Psoas muscle (tissue), 8 donors: ENCODE measurements around the gene HABP4. TPM values are rescaled to one million over a fixed set of nuclear protein-coding genes. Genes with fewer than 3 reads are reported as not detected.

Source experiments
- ATAC-seq, 4 donors: fragments of 200-7000 bp; cut with Tn5 transposase; one replicate each; pipeline ENCODE4 v1.9.1; 2020; ENCODE audit warnings: moderate library complexity in 3 of 4, mild to moderate bottlenecking in 2 of 4
- DNase-seq, 2 donors: peaks; one replicate each; pipeline ENCODE4 v3.0.0-alpha.2; 2020
- H3K27ac ChIP-seq: fragments of 200-600 bp; one replicate; pipeline ENCODE4 v1.8.0; 2022
- H3K27me3 ChIP-seq, 3 donors: fragments of 200-600 bp in 1 of 3; one replicate each; pipeline versions ENCODE4 v1.6.1 to v1.8.0; 2013 to 2022; ENCODE audit warnings: low read length in 2 of 3, mild to moderate bottlenecking in 2 of 3, moderate library complexity in 1 of 3; ENCODE audit not compliant: insufficient read depth in 3 of 3
- H3K36me3 ChIP-seq, 2 donors: fragments of 200-600 bp in 1 of 2; one replicate each; pipeline versions ENCODE4 v1.6.1 to v1.8.0; 2013 to 2022; ENCODE audit warnings: low read depth in 1 of 2, mild to moderate bottlenecking in 1 of 2, moderate library complexity in 1 of 2; ENCODE audit not compliant: insufficient read depth in 1 of 2
- H3K4me1 ChIP-seq: fragments of 200-600 bp; one replicate; pipeline ENCODE4 v1.8.0; 2022
- H3K4me3 ChIP-seq: fragments of 200-600 bp; one replicate; pipeline ENCODE4 v1.8.0; 2022; ENCODE audit warnings: mild to moderate bottlenecking
- H3K9me3 ChIP-seq: fragments of 200-600 bp; one replicate; pipeline ENCODE4 v1.8.0; 2022
- WGBS, 3 donors: extraction: QIAGEN DNeasy Blood & Tissue Kit; methylation state at CpG; one replicate each; pipeline versions ENCODE4 v1.1.6 to v1.1.7; 2013; 5-methylcytosine and 5-hydroxymethylcytosine counted together
- intact Hi-C, 2 donors: fragments of 100-400 bp; cut with DNase I; formaldehyde crosslinking; loops; one replicate each; pipeline versions ENCODE4 v1.11.0 to v1.14.2; 2022
- polyA plus RNA-seq, 3 donors: library from polyadenylated mRNA; stranded (reverse); fragments of 200-250 nt; gene quantifications; one replicate each; pipeline ENCODE4 v1.2.3, GENCODE V29; 2013
- total RNA-seq, 4 donors: library from RNA; stranded (reverse); fragmentation: NEBNext Ultra II Directional in 2 of 4; extraction: Animal tissue kit (Norgen Biotek cat#: 25700) in 2 of 4; gene quantifications; one replicate each; pipeline versions ENCODE4 v1.2.1 to v1.2.4, GENCODE V29; 2021 to 2023
- TF ChIP-seq, protein P1 (sequence below): fragments of 200-600 bp; IDR thresholded peaks from one replicate; pipeline ENCODE4 v1.8.0; 2022; ENCODE audit warnings: antibody characterized with exemption
- donor health status: healthy with polysubstance abuse.
- donor health status: DM: no; HTN: no; CAD: no; lungs with moderate emphysema.
- donor health status: Bipolar disorder and iron deficiency.
- donor health status: healthy.
- donor health status: DM: yes; HTN: yes; CAD: no.
- donor health status: DM: no; HTN: no; CAD: no.
- donor health status: DM: no; HTN: no; CAD: no.
- donor health status: DM: yes; HTN: yes; CAD: no.

The HABP4 gene
- total and polyA plus RNA-seq, 7 donors = 6.4 to 14.4 (median 9.3) TPM

DNA sequence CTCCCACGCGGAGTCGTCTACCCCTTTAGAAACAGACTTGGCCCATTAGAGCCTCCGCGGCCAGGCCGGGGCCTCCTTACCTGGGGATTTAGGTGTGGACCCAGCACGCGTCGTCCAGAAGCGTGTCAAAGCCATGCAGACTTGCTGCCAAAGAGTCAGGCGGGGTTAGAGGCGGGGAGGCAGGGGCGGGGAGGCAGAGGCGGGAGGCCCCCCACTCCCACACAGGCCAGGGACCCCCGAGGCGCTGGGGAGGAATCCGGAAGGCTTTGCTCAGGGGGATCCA is 47.1 kb downstream of the HABP4 start:
- WGBS, 3 donors = 89 to 94% (median 93%) methylated on average over 17 of the region's 17 CpGs
- Histone ChIP-seq H3K27ac (no peak overlapping the region), H3K36me3 (peaks cover 0 to 7% of the 10 kb centered on the region in 2 donors), H3K4me3 (no peak overlapping the region), H3K9me3 (no peaks in the 10 kb centered on the region), H3K4me1 (no peaks in the 10 kb centered on the region), H3K27me3 (no peaks in the 10 kb centered on the region)
- intact Hi-C loops = no loop called here
- TF ChIP-seq, protein P1, sequence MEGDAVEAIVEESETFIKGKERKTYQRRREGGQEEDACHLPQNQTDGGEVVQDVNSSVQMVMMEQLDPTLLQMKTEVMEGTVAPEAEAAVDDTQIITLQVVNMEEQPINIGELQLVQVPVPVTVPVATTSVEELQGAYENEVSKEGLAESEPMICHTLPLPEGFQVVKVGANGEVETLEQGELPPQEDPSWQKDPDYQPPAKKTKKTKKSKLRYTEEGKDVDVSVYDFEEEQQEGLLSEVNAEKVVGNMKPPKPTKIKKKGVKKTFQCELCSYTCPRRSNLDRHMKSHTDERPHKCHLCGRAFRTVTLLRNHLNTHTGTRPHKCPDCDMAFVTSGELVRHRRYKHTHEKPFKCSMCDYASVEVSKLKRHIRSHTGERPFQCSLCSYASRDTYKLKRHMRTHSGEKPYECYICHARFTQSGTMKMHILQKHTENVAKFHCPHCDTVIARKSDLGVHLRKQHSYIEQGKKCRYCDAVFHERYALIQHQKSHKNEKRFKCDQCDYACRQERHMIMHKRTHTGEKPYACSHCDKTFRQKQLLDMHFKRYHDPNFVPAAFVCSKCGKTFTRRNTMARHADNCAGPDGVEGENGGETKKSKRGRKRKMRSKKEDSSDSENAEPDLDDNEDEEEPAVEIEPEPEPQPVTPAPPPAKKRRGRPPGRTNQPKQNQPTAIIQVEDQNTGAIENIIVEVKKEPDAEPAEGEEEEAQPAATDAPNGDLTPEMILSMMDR = no peak
- DNase-seq = no peak
- no peak for ATAC-seq

DNA sequence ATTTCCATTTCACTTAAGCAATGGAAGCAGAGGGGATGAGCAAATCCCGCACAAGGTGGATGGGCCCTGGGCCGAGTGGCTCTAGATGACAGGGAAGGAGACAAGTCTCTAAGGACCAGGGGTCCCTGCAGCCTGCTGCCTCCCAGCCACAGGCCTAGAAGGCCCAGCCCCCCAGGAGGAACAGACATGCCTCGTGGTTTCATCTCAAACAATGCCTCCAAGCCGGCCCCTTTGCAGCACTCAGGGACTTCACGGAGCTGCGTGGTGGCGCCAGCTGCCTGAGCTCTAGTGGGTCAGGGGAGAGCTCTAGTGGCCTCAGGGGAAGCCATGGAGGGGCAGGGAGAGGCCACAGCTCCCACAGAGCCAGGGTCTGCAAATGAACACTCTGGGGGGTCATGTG is 48.8 kb downstream of the HABP4 start:
- TF ChIP-seq, protein P1 = no peak
- H3K4me3 ChIP-seq = no peak overlapping the region
- no peak overlapping the region for H3K27ac ChIP-seq
- 80 to 86% (median 82%) methylated on average over 7 of the region's 7 CpGs for WGBS, 3 donors
- DNase-seq = no peak
- H3K36me3 ChIP-seq = no peaks in the 10 kb centered on the region
- intact Hi-C loops = no loop called here
- ATAC-seq = no peak
- no peaks in the 10 kb centered on the region for H3K27me3 ChIP-seq
- H3K9me3 ChIP-seq = no peaks in the 10 kb centered on the region
- no peaks in the 10 kb centered on the region for H3K4me1 ChIP-seq

DNA sequence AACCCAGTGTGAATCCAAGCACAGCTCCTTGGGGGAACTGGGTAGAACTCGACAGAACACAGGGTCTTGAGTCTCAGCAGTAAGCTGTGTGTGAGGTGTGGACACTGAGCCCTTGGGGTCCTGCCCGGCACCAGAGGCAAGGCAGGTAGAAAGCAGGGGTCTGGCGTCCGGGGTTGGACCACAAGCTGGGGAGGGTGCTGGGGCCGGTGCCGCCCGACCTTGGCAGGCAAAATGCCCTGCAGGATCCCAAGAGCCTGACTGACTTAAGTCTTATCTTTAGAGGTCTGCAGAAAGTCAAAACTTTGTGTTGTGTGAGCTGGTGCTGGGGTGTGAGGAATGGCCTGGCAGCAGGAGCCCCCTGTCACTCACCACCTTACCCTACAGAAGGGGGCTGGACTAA is 49.3 kb downstream of the HABP4 start:
- H3K27ac ChIP-seq = no peak overlapping the region
- ATAC-seq = no peak
- WGBS, 3 donors = 92 to 100% (median 95%) methylated on average over 7 of the region's 7 CpGs

DNA sequence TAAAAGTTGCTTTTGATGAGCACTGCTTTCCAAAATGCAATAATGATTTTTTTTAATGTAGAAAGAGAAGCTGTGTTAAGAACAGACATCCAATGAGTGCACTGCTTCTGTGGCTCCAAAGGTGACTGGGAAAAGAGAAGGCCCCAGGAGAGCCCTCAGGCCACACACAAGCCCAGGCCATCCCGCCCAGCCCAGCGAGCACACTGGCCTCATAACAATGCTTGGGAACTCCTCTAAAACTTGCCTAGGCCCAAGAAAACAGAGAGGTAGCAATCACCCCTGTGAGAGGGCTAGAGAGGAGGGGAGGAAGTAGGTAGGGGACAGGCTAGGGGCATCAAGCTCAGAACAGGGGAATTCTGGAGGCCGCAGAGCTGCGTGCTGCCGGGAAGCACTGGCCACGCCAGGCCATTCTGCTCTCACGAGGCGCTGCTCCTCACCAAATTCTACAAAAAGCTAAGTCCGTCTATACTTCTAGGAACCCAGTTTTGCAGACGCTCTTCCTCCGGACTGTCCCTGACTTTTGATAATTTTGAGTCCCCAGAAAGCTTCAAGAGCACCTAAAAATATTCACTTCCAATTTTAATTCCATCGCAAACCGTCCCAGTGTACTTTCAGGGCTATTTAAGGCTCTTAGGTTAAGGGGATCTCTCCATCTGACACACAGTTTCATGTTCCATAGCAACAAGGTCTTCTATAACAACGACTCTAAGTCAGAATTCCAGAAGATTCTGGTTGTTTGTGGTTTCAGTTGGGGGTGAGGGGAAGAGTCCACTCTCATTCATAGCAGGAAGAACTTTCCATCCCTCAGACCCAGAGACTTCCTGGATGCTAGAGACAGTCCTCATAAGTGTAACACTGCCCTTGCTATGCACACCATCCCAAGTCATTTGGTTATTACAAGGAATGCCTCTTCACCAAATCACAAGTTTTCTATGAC is 51.0 kb downstream of the HABP4 start:
- Histone ChIP-seq H3K4me1 (no peaks in the 10 kb centered on the region), H3K36me3 (no peaks in the 10 kb centered on the region), H3K4me3 (no peak overlapping the region), H3K27ac (no peak overlapping the region), H3K9me3 (no peaks in the 10 kb centered on the region), H3K27me3 (no peaks in the 10 kb centered on the region)
- whole genome bisulfite sequencing, 3 donors = 85 to 90% (median 87%) methylated on average over 14 of the region's 14 CpGs
- TF ChIP-seq, protein P1 = no peak
- intact Hi-C loops = no loop called here
- ATAC-seq (no peak), DNase-seq (no peak)

More for the DNA sequence above, 49.3 kb downstream of the HABP4 start:
- no peaks in the 10 kb centered on the region for H3K36me3 ChIP-seq
- H3K4me1 ChIP-seq = no peaks in the 10 kb centered on the region
- DNase-seq = no peak
- no peaks in the 10 kb centered on the region for H3K9me3 ChIP-seq
- H3K4me3 ChIP-seq = no peak overlapping the region
- no peaks in the 10 kb centered on the region for H3K27me3 ChIP-seq
- intact Hi-C loops = no loop called here
- TF ChIP-seq, protein P1 = no peak
